GDM1 (cell line): ENCODE data around the gene BSPRY.
"Not testable (repeated sequence)": the region's sequence is repeated elsewhere in the genome, so short reads cannot be mapped to it uniquely, and the experiment has no call there.

Experiments used
- DNase-seq: peaks from one replicate; lab custom pipeline; 2025; lab: John Stamatoyannopoulos, UW

The BSPRY gene

DNA sequence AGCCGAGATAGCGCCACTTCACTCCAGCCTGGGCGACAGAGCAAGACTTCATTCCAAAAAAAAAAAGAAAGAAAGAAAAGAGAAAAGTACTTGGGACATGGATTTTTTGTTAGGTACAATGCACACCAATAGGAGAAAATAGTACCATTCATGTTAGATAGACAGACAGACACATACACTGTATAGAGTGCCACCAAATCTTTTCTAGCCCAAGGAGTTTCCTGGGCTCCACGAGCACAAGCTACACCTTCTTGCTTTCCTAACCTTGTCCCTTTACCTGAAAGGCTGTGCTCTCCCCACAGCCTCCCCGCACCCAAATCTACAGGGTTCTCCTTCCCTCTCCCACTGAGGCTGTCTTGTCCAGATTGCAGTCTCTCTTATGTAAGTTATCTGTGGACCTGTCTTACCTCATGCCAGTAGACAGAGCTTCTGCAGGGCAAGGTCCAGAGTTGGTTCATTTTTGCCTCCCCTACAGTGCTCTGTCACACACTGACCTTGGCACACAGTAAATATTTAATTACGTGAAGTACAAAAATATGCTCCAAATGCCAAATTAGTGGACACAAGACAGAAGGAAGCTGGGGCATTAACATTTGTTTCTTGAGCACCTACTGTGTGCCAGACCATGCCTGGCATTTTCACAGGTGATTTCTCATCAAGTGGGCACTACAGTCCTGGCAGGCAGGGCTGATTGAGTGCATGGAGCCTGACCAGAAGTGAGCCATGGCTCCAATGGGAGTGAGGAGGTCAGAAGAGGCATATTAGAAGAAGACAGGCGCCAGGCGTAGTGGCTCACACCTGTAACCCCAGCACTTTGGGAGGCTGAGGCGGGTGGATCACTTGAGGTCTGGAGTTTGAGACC is 45.9 kb downstream of the BSPRY start:
- DNase-seq, result no peak

GRCh38 chr9:113397203-113397631 is 47.9 kb downstream of the BSPRY start:
- DNase-seq, result no peak

DNA sequence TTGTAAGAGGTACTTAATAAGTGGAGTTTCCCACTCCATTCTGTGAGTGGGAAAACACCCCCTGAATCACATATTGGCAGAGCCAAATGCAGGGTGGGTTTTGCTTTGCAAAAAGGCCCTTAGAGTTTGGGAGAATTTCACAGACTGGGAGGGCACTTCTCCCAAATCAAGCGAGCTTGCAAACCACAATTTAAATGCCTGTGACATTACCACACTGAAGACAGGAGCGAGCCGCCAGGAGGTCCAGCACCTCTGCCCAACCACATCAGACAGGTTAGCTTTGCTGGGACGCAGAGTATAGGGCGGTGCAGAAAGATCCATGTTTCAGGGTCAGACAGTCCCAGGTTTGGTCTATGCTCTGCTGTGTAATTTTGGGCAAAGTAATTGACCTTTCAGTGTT is 49.5 kb downstream of the BSPRY start:
- DNase-seq, result no peak

DNA sequence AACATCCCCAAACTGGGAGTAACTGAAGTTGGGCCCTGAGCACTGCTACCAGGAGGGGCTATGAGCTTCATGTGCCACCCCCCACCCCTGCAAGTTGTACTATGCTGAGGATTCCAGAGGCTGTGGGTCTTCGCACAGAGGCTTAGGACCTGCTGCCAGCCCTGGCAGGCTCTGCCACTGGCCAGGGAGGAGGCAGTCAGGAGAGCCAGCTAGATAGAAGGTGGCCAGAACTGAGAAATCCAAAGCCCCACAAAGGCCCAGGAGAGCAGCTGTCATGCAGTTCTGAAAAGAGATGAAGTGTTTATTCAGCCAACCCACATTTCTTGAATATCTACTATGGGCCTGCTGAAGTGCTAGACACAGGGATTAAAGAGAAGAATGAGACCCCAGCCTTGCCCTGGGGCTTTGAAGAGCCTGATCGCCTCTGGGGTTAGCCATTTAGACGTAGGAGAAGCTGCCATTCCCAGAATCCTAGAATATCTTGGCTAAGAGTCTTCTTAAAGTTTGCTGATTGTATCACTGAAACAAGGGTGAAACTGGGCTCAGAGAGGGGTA is 50.4 kb downstream of the BSPRY start:
- DNase-seq, result no peak

GRCh38 chr9:113401027-113401792 is 51.9 kb downstream of the BSPRY start, which contains the start of gene ALAD:
Gene ALAD (minus strand): TSS chr9:113401284. CDS start chr9:113393559, 7,725 bp downstream.
- DNase-seq, result peak; percentile 99

DNA sequence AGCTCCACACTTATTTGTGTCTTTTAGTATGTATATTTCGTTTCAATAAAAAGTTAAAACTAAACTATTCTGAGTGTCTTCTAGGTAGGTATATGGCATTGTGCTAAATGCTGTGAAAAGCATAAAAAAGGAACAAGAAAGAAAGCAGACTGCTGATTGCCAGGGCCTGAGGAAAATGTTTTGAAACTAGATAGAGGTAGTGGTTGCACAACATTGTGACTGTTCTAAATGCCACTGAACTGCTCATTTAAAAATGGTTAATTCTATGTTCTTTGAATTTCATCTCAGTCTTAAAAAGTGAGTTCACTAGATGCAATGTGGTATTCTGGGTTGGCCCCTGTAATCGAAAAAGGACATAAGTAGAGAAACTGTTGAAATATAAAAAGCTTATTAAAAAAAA is 54.3 kb downstream of the BSPRY start:
- no peak for DNase-seq

DNA sequence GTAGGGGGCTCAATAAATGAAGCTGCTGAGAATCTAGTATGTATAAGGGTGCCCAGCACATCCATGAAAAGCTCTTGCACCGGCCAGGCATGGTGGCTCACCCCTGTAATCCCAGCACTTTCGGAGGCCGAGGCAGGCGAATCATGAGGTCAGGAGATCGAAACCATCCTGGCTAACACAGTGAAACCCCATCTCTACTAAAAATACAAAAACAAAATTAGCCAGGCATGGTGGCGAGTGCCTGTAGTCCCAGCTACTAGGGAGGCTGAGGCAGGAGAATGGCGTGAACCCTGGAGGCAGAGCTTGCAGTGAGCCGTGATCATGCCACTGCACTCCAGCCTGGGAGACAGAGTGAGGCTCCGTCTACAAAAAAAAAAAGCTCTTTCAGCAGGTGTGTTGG is 57.0 kb downstream of the BSPRY start:
- DNase-seq, result not testable (repeated sequence)

GRCh38 chr9:113406873-113407511 is 57.7 kb downstream of the BSPRY start:
- peak; percentile 27 for DNase-seq

- no peak for DNase-seq
Observed at GRCh38 chr9:113409481-113409880, 60.1 kb downstream of the BSPRY start.

DNA sequence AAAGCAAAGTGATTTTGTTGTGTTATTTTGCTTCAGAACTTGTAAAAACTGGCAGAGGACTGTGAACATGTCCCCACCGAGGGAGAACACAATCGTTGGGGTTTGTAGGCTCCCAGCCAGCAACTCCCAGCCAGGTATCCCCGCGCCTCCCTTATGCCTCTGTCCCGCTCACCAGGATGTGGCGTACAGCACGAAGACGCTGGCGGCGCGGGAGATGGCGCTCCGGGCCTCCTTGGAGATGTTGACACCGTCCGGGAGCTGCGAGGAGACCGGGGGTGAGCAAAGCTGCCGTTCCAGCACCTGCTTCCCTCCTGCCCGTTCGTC is 60.5 kb downstream of the BSPRY start:
- DNase-seq, result no peak

GRCh38 chr9:113410207-113410864 is 61.0 kb downstream of the BSPRY start, which contains the start of the genes C9orf43 and POLE3:
Gene C9orf43 (plus strand): TSS chr9:113410747. CDS start chr9:113413494, 2,747 bp downstream.
Gene POLE3 (minus strand): TSS chr9:113410675. CDS start chr9:113410293, 382 bp downstream.
- DNase-seq, result peak; percentile 97

DNA sequence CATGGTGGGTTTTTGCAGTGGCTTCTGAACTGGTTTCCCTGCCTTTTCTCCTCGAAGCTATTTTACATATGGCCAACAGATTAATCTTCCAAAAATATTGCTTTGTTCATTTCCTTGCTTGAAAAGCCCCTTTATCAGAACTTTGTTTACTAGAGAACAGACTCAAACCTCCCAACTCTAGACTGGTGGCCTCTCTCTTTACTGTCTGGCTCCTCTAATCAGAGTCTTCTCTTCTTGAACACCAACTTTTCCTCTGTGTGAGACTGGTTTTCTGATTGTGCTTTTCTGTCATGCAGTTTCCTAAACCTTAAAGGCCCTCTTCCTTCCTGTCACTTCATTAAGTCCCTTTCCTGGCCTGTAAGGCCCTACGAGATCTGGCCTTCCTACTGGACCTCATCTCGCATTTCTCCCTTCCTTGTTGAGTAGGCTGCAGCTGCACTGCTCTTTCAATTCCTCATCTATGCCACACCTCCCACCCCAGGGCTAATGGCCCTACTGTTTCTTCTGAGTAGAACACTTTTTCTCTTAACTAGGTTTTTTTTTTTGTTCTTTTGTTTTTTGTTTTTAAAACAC is 66.9 kb downstream of the BSPRY start:
- DNase-seq, result no peak

GRCh38 chr9:113417370-113417769 is 68.0 kb downstream of the BSPRY start:
- no peak for DNase-seq
